Measurements from ENCODE around the gene ELF5. TPM values are rescaled to one million over a fixed set of nuclear protein-coding genes. Genes with fewer than 3 reads are reported as not detected.

ELF5 gene
- total and polyA plus RNA-seq, 2 donors (not counting 3 experiments of a cell fraction or from before 2014, with no cell fraction given): not detected

GRCh38 chr11:34562976-34563375 lies 49.4 kb upstream of the ELF5 start:
- intact Hi-C loops (cut with micrococcal nuclease): no loop called here
- no peaks in the 10 kb centered on the region for H4K20me1 ChIP-seq (replicated peaks; ENCODE audit: control insufficient read depth, extremely low read depth, insufficient read depth, low read length)
- H3K4me2 ChIP-seq (ENCODE audit: insufficient read depth, low read length): no peak overlapping the region
- ChIA-PET CTCF (interaction anchor here (1.1 to 1.2 kb wide), 2 partner anchors 12 to 71 kb away, joined by 3 read pairs; no protein-coding TSS in a partner anchor), POLR2A (no interaction called here)
- no TSS peak for BruUV-seq (replicated peaks)
- H3K9ac ChIP-seq (replicated peaks; ENCODE audit: extremely low read depth, insufficient read depth, low read length): no peak overlapping the region
- H3K9me1 ChIP-seq (replicated peaks; ENCODE audit: control insufficient read depth, extremely low read depth, insufficient read depth, low read length): no peaks in the 10 kb centered on the region
- peaks cover 0 to 2% of the 10 kb centered on the region in 2 experiments for H3K27me3 ChIP-seq (ENCODE audit: control insufficient read depth in 2 of 2, insufficient read depth in 2 of 2, low read length in 2 of 2)
- H3K27ac ChIP-seq (ENCODE audit: insufficient read depth, low read depth, low read length): no peak overlapping the region
- dilution Hi-C loops (cut with MboI; ENCODE audit: extremely low pct_ligation_motif_present, low sequenced_read_pairs): no loop called here
- FAIRE-seq (no peak), DNase-seq (ENCODE audit: low read depth, low spot score) (no peak)
- TF ChIP-seq MAX (IDR thresholded peaks at IDR 0.05; ENCODE audit: insufficient read depth, insufficient read length): no peak
- TF ChIP-seq EZH2 (IDR thresholded peaks at IDR 0.05; ENCODE audit: borderline replicate concordance, low read depth, low read length, severe bottlenecking): no peak
- TF ChIP-seq FOS (IDR thresholded peaks at IDR 0.05; ENCODE audit: borderline replicate concordance, insufficient read depth, low read length): no peak
- no peak for TF ChIP-seq MYC (IDR thresholded peaks at IDR 0.05; ENCODE audit: low read depth, low read length)
- TF ChIP-seq CTCF (IDR thresholded peaks at IDR 0.05; ENCODE audit: extremely low read depth in 1 of 2, insufficient read depth in 1 of 2, low read depth in 1 of 2, low read length in 2 of 2): no peak
- no peak for TF ChIP-seq POLR2AphosphoS5 (IDR thresholded peaks at IDR 0.05; ENCODE audit: insufficient read depth, low read depth, low read length)
- TF ChIP-seq JUN (IDR thresholded peaks at IDR 0.05; ENCODE audit: borderline replicate concordance, insufficient read depth, insufficient read length, low read depth): no peak
- no peak for TF ChIP-seq GATA2 (IDR thresholded peaks at IDR 0.05; ENCODE audit: insufficient read depth, insufficient read length, low read depth, low read length)
- TF ChIP-seq POLR2A (IDR thresholded peaks at IDR 0.05; ENCODE audit: low read depth, low read length): no peak
- no peaks in the 10 kb centered on the region for H3K4me1 ChIP-seq (ENCODE audit: control insufficient read depth, extremely low read depth, insufficient read depth, low read length)
- H3K79me2 ChIP-seq (ENCODE audit: control insufficient read depth, insufficient read depth, low read length): no peaks in the 10 kb centered on the region
- H3K4me3 ChIP-seq (replicated peaks in 1 of 3; ENCODE audit: insufficient read depth in 1 of 3, low read depth in 1 of 3, low read length in 3 of 3): no peak overlapping the region
- no peak overlapping the region for H2AFZ ChIP-seq (ENCODE audit: low read depth, low read length)
- H3K9me3 ChIP-seq (replicated peaks; ENCODE audit: control insufficient read depth, insufficient read depth, low read length): no peaks in the 10 kb centered on the region
- H3K36me3 ChIP-seq (ENCODE audit: control insufficient read depth in 2 of 2, extremely low read depth in 1 of 2, insufficient read depth in 2 of 2, low read length in 2 of 2): no peaks in the 10 kb centered on the region

Measured in endothelial cell of umbilical vein (primary cell).